Fibroblast of pulmonary artery (primary cell): ENCODE data around the gene EEPD1.
"Not testable (repeated sequence)": the region's sequence is repeated elsewhere in the genome, so short reads cannot be mapped to it uniquely, and the experiment has no call there.

Source experiments
- DNase-seq: peaks from one replicate; pipeline ENCODE4 v3.0.0-alpha.2; 2010; ENCODE audit warnings: low read depth
- H3K4me3 ChIP-seq: replicated peaks from 2 replicates; pipeline ENCODE4 v1.5.1; 2011; ENCODE audit warnings: low read depth, mild to moderate bottlenecking, control low read depth, low read length, moderate library complexity
- TF ChIP-seq, protein P1 (sequence below): IDR thresholded peaks from 2 replicates; pipeline ENCODE4 v1.5.1; 2011; ENCODE audit warnings: mild to moderate bottlenecking, control low read depth, low read length, inconsistent platforms; ENCODE audit errors: missing control alignments

EEPD1 gene

DNA sequence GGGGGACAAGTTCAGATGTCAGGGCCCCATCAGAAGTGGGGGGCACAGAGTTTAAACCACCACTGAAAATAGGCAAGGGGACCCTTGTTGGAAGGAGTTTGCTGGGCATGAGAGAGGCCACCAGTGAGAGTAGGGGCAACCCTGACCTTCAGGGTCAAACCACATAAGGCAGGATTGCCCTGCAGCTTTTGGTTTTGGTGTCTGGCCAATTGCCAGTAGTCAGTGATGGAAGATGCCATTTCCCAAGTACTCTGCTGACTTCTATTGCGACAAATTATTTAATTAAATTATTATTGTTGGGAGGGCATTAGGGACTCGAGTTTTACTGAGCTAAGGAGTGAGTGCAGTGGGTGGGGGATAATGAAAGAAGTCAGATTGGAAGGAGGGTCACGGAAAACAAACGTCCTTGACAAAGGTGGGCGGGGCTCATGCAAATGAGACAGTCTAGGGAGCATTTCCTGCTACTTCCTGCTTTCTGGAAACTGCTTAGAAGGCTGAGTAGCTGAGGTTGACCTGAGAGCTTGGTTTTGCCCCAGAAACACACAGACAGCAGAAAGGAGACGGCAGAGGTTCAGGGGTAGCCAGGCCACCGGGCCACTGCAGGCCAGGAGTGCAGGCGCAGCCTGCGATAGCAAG is 162.4 kb downstream of the EEPD1 start:
- DNase-seq, result peak; percentile 16
- no peak overlapping the region for H3K4me3 ChIP-seq

DNA sequence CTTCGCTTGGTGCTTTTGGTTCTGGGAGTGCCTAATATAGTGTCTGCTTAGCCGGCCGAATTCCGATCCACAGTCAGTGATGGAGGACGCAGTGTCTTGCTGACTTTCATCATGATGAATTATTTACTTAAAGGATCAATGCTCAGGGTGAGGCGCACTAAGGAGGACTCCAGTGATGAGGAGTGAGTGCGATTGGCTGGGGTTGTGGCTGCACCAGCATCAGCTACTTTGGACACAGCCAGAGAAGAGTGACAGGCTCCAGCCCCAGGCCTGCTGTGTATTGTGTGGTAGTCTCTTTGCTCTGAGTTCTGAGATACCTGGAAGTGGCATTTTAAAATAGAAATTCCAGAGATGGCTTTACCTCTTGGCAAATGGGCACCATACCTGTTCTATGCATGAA is 163.3 kb downstream of the EEPD1 start:
- H3K4me3 ChIP-seq, result no peak overlapping the region
- TF ChIP-seq, protein P1, sequence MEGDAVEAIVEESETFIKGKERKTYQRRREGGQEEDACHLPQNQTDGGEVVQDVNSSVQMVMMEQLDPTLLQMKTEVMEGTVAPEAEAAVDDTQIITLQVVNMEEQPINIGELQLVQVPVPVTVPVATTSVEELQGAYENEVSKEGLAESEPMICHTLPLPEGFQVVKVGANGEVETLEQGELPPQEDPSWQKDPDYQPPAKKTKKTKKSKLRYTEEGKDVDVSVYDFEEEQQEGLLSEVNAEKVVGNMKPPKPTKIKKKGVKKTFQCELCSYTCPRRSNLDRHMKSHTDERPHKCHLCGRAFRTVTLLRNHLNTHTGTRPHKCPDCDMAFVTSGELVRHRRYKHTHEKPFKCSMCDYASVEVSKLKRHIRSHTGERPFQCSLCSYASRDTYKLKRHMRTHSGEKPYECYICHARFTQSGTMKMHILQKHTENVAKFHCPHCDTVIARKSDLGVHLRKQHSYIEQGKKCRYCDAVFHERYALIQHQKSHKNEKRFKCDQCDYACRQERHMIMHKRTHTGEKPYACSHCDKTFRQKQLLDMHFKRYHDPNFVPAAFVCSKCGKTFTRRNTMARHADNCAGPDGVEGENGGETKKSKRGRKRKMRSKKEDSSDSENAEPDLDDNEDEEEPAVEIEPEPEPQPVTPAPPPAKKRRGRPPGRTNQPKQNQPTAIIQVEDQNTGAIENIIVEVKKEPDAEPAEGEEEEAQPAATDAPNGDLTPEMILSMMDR, result no peak
- no peak for DNase-seq

More for the DNA sequence above, 162.4 kb downstream of the EEPD1 start:
- TF ChIP-seq, protein P1, result no peak

DNA sequence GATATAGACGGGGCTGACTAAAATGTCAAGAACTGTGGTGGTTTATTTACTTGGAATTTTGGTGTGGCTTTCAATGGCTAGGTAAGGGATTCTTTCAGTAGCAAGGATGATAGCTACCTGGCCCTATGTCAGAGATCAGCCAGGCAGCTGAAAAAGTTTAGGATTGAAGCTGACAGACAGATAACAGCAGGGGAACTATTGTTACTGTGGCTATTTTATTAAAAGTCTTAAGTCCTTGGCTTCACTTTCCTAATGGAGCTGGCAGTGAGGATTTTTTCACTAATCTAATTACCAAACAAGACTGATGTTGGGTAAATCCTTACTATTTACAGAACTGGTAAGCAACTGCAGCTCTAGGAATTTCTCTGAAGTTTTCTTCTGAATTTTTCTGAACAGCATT is 164.2 kb downstream of the EEPD1 start:
- TF ChIP-seq, protein P1, result no peak
- no peak for DNase-seq

DNA sequence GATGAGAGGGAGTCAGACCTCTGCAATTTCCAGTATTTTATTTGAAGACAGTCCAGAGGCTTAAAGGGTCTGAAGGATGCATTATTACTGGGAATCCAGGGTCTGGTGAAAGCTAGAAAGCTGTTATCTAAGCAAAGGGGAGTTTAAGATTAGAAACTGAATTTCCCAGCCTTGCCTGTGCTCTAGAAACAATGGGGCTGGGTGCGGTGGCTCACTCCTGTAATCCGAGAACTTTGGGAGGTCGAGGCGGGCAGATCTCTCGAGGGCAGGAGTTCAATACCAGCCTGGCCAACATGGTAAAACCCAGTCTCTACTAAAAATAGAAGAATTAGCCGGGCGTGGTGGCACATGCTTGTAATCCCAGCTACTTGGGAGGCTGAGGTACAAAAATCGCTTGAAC is 165.1 kb downstream of the EEPD1 start:
- TF ChIP-seq, protein P1, result no peak
- no peak for DNase-seq
- H3K4me3 ChIP-seq, result no peak overlapping the region

More for the DNA sequence above, 164.2 kb downstream of the EEPD1 start:
- no peak overlapping the region for H3K4me3 ChIP-seq

DNA sequence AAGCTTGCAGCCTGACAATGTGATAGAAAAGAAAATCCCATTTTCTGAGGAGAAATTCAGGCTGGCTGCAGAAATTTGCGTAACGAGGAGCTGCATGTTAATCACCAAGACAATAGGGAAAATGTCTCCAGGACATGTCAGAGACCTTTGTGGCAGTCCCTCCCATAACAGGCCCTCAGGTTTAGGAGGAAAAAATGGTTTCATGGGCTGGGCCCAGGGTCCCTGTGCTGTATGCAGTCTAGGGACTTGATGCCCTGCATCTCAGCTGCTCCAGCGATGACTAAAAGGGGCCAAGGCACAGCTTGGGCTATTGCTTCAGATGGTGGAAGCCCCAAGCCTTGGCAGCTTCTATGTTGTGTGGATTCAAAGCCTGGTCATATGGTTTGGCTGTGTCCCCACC is 168.2 kb downstream of the EEPD1 start:
- not testable (repeated sequence) for DNase-seq

DNA sequence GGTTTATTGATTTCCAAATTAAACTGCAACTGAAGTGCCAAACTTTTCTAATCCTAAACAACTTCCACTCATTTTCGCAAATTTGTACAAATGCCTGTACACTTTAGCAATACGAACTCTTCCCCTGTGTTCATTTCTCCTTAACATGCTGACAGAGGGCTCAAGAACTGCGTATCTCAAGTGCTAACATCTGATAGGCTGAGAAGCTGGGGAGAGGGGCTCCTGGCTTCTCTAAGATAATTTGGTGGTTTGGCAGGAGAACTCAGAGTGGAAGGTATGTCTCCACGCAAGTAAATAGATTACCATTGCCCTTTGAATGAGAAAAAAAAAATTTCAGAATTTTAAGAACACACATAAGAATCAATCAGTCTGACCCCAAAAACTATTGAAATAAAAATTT is 183.3 kb downstream of the EEPD1 start:
- no peak overlapping the region for H3K4me3 ChIP-seq
- TF ChIP-seq, protein P1, result no peak
- no peak for DNase-seq

More for the DNA sequence above, 168.2 kb downstream of the EEPD1 start:
- not testable (repeated sequence) for H3K4me3 ChIP-seq

DNA sequence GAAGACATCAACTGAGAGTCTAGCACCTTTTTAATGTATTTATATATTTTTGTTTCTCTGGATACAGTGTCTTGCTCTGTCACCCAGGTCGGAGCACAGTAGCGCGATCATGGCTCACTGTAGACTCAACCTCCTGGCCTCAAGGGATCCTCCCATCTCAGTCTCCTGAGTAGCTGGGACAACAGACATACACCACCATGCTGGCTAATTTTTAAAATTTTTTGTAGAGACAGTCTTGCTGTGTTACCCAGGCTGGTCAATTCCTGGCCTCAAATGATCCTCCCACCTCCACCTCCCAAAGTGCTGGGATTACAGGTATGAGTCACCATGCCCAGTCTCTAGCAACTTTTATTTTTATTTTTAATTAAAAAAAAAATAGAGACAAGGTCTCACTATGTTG is 185.2 kb downstream of the EEPD1 start:
- DNase-seq, result no peak
- H3K4me3 ChIP-seq, result no peak overlapping the region
- TF ChIP-seq, protein P1, result no peak
